Stimulated activated CD4-positive, alpha-beta T cell treated with anti-CD3 and anti-CD28 coated beads, TNF-alpha, amount 100 ng/mL, for 24 hours (primary cell): ENCODE results near the gene P2RX2.

Source experiments
- DNase-seq, 3 experiments: peaks; one replicate each; pipeline ENCODE4 v3.0.0-alpha.2; 2020; ENCODE audit warnings: low read depth in 3 of 3

Gene P2RX2

DNA sequence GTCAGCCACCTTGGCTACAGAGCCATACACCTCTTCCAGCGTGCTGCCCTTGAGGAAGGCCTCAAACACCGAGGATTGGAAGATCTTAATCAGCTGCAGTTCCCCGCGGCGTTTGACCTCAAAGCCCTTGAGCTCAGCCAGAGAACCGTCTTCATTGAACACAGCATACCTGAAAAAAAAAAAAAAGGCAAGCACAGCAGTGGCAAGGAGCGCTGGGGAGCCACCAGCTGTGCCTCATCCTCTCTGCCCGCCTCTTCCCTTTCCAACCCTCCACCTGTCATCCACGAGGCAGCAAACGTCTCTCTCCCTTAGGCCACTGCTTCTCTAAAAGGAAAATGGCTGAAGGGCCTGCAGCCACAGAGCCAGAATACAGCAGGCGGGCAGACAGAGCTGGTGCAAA lies 42.4 kb downstream of the P2RX2 start:
- DNase-seq, result no peak

DNA sequence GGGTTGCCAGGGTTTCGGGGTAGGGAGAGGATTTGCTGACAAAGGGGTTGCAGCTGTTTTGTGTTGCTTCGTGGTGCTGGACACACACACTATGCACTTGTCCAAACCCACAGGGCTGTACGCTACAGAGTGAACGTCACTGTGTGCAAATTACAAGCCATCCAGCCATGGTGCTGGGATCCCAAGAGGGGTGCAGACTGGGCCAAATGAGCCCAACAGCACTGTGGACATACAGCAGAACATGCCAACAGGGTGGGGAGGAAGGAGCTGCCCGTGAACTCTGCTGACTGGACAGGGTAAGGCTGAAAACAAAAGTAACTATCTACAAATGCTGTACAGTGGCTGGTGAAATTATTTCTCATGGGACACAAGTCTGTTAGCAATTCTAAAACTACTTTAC lies 43.4 kb downstream of the P2RX2 start:
- no peak for DNase-seq

DNA sequence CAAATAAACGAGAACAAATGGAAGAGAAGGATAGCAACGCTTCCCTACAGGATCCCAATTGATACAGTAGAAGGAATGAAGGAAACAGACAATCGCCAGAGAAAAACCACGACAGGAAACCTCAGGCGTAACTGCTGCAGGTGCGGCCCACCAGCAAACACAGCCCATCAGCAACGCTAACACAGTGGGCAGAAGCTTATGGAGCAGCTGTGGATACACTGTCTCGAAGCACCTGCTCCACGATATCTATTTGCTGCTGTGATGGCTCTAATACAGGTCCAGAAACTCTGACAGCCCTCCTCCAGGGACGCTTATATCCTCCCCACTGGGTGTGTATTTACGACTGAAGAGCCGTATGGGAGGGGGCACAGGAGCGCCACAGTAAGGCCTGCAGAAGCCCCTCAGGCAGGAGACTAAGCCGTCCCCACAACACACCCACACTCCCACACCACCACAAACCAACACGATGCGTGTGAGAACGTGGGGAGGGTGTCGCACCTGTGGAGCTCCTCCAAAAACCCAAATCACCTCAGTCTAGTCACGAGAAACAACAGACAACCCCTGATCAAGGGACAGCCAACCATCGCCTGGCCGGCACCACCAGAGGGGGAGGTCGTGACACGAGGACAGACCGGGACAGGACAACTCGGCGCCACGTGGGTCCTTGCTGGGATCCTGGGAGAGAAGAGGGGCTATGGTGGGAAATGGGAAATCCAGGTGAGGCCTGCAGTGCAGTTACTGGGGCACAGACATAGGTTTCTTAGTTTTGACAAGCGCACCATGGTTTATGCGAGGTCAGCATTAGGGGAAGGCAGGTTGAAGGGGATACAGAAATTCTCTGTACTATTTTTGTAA lies 44.6 kb downstream of the P2RX2 start:
- DNase-seq, result no peak

DNA sequence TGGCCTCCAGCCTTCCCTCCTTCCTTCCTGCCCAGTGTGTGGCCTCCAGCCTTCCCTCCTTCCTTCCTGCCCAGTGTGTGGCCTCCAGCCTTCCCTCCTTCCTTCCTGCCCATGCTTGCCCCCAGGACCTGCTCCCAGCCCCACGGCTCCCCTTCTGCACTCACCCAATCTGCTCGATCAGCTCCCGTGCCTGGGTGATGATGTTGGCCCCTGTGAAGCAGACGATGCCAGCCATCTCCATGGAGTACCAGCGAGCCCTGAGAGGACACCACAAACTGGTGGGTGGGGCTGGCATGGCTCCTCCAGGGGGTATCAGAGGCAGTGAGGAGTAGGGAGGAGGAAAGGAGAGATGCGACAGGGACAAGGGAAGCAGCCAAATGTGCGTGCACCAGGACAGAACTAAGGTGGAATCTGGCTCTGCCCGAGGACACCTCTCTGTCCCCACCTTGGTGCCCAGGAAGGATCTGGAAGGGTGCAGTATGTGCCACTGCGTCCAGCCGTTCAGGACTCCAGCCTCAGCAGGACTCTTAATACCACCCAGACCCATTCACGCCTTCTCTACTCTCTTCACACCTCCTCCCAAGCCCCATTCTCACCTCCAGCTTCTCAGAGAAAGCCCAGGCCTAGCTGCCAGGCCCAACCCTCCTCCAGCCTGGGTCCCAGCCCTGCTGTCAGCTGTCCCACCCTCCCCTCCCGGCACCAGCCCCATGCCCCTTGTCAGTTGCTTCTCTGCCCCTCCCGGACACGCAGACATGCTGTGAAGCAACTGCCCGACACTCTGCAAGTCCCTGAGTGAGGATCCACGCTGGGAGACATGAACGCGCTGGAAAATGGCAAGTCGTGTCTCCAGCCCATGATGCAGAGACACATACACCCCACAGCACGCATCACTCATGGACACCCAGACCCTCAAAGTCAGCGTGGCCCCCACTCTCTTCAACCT lies 45.9 kb downstream of the P2RX2 start:
- no peak for DNase-seq

DNA sequence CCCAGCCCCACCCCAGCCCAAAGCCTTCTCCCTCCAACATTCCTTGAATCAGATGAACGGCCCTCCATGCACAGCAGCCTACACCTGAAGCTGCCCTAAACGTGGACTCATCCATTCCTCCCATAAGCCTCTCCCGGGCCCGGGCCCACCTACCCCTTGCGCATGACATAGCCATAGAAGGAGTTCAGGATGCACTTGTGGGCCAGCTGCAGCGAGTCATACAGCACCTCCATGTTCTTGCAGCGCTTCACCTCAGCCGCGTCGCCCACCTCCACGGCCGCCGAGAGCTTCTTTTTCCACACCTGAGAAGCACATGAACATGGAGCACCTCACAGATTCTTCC lies 46.5 kb downstream of the P2RX2 start:
- no peak for DNase-seq

DNA sequence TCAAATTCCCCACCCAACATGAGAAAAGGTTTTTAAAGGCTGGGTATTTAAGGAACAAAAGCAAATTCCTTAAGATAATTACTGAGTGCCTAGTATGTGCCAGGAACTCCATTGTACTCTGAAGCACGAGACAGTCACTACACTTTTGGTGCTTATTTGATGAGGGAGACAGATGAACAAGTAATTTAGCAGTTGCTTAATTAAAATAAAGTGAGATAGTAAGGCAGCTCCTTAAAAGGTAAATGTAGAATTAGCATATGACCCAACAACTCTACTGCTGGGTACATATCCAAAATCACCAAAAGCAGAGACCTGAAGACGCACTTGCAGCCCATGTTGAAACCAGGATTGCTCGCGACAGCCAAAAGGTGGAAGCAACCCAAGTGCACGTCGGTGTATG lies 47.2 kb downstream of the P2RX2 start:
- no peak for DNase-seq

DNA sequence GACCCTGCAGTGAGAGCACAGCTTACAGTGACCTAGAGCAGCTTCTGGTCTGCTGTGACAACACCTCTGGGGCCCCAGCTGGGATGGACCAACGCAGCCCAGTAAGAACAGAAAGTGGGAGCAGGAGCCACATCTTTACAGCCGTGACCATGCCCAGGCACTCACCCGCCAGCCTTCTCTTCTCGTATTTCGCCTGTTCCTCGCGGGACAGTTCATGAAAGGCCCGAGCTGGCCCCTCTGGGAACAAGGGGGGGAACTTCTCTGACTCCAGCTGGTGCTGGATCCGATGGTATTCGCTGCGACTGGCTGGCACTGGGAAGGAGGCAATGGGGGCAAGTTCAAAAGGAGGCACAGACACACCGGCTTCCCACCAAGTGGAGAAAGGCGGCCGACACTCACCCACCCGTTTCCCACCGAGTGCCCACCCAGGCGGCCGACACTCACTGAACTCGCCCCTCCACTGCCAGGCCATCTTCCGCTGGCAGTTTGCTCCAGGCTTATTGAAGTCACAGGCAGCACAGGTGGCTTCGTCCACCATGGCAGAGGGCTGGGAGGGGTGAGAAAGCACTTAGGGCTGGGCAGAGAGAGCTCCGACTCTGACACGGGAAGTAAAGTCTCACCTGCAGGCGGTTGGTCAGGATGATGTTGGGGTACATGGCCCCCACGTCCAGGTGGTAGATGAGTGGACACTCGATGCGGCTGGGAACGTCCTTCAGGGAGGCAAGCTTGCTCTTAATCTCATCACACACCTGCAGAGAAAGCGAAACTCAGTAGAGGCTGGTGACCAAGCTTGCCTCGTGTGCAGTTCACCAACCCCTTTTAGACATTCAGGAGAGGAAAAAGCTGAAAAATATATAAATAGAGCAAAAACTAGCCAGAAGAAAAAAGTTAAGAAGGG lies 49.9 kb downstream of the P2RX2 start:
- DNase-seq, result no peak

DNA sequence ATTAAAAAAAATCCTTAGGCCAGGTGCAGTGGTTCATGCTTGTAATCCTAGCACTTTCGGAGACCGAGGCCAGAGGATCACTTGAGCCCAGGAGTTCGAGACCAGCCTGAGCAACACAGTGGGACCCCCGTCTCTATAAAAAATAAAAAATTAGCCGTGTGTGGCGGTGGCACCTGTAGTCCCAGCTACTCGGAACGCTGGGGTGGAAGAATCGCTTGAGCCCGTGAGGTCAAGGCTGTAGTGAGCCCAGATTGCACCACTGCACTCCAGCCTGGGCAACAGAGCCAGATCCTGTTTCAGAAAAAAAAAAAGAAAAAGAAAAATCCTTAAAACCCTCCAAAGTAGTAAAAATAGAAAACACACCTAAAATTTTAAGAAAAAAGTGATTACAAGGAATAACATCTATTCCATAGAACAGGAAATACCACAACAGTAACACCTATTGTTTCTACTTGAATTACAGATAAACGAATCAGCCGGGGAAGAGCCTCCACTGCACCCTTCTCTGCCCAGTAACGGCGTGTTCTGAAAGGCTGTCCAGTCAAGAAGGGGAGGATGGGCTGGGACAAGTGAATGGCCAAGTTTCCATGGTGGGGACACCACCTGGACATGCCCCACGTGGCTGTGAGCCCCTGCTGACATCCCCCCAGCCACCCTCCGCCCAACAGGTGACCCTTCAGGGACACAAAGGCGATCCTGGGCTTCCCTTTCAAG lies 50.7 kb downstream of the P2RX2 start:
- no peak for DNase-seq
